ENCODE measurements around the gene SH3BGRL. TPM values are rescaled to one million over a fixed set of nuclear protein-coding genes. Genes with fewer than 3 reads are reported as not detected.

SH3BGRL gene
- total RNA-seq, 1 experiment from 2014 or later, result 41.8 TPM

GRCh38 chrX:81259020-81259713 lies 57.3 kb downstream of the SH3BGRL start:
- H2BK15ac ChIP-seq (ENCODE audit: low read depth, low read length), result no peak overlapping the region
- no peaks in the 10 kb centered on the region for H3K23me2 ChIP-seq (ENCODE audit: insufficient read length, low read depth, low read length, poor library complexity, severe bottlenecking)
- no peak overlapping the region for H3K56ac ChIP-seq (ENCODE audit: insufficient read length, low read depth, low read length)
- H3K14ac ChIP-seq (ENCODE audit: insufficient read depth, low read length), result no peak overlapping the region
- H2BK12ac ChIP-seq (ENCODE audit: insufficient read length, low read depth, low read length), result no peak overlapping the region
- H3K23ac ChIP-seq (ENCODE audit: insufficient read length, low read depth, low read length), result no peak overlapping the region
- peaks cover 0 to 2% (median 0%) of the 10 kb centered on the region in 3 experiments; a peak in 1 of 7 replicates for H3K36me3 Mint-ChIP-seq (ENCODE audit: insufficient read depth in 1 of 3, low read depth in 3 of 3)
- no peaks in the 10 kb centered on the region for H3K79me1 ChIP-seq (ENCODE audit: insufficient read depth, low read depth, low read length, poor library complexity, severe bottlenecking)
- H4K91ac ChIP-seq (ENCODE audit: insufficient read length, low read depth, low read length), result no peak overlapping the region
- no peaks in the 10 kb centered on the region for H4K20me1 ChIP-seq (ENCODE audit: control insufficient read depth, insufficient read depth, insufficient read length)
- no peak overlapping the region for H2BK120ac ChIP-seq (ENCODE audit: low read depth, low read length, poor library complexity, severe bottlenecking)
- H2AFZ ChIP-seq (ENCODE audit: low read length), result no peak overlapping the region
- no peak overlapping the region for H2AK5ac ChIP-seq (ENCODE audit: insufficient read length, low read length)
- no peak for DNase-seq
- no peaks in the 10 kb centered on the region for H3K27me3 ChIP-seq (ENCODE audit: insufficient read depth, low read length)
- H4K8ac ChIP-seq (replicated peaks; ENCODE audit: insufficient read length, low read depth, low read length), result no peak overlapping the region
- H3K4me3 Mint-ChIP-seq, result no peak overlapping the region; a peak in 1 of 5 replicates
- H2BK5ac ChIP-seq (ENCODE audit: insufficient read length, low read length), result no peak overlapping the region
- no peak overlapping the region for H3K4ac ChIP-seq (ENCODE audit: low read depth, low read length)
- H3K4me1 ChIP-seq (ENCODE audit: insufficient read depth, low read length), result no peaks in the 10 kb centered on the region; the same call in 1 of the 2 replicates
- no peaks in the 10 kb centered on the region; the same call in 1 of the 2 replicates for H3K27me3 Mint-ChIP-seq (ENCODE audit: low read depth)
- H3K27ac ChIP-seq (ENCODE audit: insufficient read length, low read depth, low read length), result peak overlapping the region; percentile 23
- WGBS (ENCODE audit: extremely low coverage, insufficient read length, low lambda C conversion rate), result no CpG with 5 or more reads among the region's 1 CpG
- H3K79me2 ChIP-seq (ENCODE audit: insufficient read depth, low read length), result no peaks in the 10 kb centered on the region
- no peak overlapping the region for H2BK20ac ChIP-seq (ENCODE audit: low read depth, low read length, poor library complexity, severe bottlenecking)
- H3K27ac Mint-ChIP-seq, result peak overlapping the region; percentile 23 to 73 (median 59); a peak in 5 of 7 replicates
- H3K9me3 ChIP-seq (ENCODE audit: control insufficient read depth, low read depth, low read length), result peaks cover 17% of the 10 kb centered on the region
- H3K18ac ChIP-seq (ENCODE audit: insufficient read length, low read depth, low read length), result no peak overlapping the region
- H3K9me3 Mint-ChIP-seq, result peaks cover 36 to 37% of the 10 kb centered on the region in 2 experiments
- TF ChIP-seq CTCF (conservative IDR thresholded peaks at IDR 0.05), result no peak
- no peak overlapping the region for H4K5ac ChIP-seq (ENCODE audit: insufficient read length, low read depth, low read length)
- peaks cover 42 to 43% of the 10 kb centered on the region in 2 experiments for H3K4me1 Mint-ChIP-seq
- H3T11ph ChIP-seq (ENCODE audit: low read length), result no peak overlapping the region
- H3K9ac ChIP-seq (ENCODE audit: extremely low read depth, insufficient read length, low read length), result no peak overlapping the region
- no peak overlapping the region for H3K4me2 ChIP-seq (ENCODE audit: insufficient read depth, insufficient read length, low read length)
